ENCODE measurements around the gene HMGCR.

HMGCR gene

DNA sequence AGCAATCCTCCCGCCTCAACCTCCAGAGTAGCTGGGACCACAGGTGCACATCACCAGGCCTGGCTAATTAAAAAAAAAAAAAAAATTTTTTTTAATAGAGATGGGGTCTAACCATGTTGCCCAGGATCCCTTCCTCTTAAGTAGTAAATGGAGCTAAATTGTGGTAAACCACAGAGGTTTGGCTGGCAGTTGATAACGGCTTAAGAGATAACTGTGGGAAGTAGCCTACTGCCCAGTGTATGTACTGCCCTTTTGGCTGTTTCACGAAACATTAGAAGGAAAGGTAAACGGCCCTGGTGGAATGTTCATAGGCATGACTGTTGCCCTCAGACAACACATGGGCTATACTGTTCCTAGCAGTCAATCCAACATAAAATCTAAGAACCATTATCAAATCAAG lies 44.4 kb downstream of the HMGCR start:
- no peak for DNase-seq (ENCODE audit: low spot score)

DNA sequence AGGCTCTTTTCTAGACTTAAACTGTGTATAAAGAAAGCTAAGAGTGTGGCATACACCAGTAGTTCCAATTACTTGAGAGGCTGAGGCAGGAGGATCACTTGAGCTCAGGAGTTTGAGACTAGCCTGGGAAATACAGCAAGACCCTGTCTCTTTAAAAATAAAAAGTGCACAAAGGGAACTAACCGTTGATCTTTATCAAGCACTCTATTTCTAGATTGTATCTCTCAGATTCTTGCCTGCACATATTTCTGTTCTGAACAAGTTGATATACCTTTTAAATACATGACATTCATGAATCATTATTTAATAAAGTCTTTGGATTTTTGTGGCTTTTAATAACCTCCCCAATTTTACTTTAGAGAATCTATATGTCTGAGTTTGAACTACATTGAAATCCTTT lies 47.2 kb downstream of the HMGCR start:
- no peak for DNase-seq (ENCODE audit: low spot score)

- DNase-seq (ENCODE audit: low spot score): no peak
Measured at GRCh38 chr5:75387806-75388205, 50.8 kb downstream of the HMGCR start.

DNA sequence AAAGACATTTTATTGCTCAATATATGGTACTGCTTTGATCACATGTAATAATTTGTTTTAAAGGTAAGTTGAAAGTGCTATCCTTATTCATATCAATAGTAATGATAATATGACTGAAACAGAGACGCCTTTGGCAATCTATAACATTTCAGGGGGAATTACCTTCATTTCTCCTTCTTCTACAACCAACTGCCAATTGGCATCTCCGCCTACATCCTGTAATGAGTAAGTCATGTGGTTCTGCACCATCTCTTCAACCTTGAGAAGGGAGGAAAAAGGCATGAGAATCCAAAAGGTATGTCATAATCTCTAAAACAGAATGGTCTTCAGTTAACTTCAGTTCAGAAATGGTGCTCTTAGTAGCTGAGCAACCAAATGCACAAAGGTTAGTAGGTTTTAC lies 52.4 kb downstream of the HMGCR start:
- DNase-seq (ENCODE audit: low spot score): no peak

DNA sequence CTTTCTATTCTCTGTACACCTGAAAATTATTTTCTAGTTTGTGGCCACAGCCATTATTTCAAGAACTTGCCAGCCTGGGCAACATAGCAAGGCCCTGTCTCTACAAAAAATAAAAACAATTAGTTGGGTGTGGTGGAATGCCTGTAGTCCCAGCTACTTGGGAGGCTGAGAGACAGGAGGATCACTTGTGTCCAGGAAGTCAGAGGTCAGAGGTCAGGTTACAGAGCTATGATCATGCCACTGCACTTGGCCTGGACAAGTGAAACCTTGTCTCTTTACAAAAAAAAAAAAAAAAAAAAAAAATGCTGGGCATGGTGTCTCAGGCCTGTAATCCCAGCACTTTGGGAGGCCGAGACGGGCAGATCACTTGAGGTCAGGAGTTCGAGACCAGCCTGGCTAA lies 58.3 kb downstream of the HMGCR start:
- DNase-seq (ENCODE audit: low spot score): no peak

DNA sequence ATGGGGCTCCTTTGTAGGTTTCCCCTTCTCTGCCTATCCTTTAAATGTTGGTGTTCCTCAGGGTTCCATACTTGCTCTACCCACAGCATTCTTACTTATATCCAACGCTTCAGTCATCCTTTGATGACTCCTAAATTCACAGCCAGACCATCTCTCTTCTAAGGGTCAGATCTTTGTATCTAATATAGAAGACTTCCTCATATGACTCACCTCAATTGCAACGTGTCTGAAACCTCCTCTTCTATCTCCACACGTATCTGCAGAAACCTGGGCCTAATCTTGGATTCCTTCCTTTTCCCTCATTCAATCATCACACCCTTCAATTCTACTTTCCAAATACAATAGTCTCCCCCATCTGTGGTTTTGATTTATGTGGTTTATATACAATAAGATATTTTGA lies 68.3 kb downstream of the HMGCR start:
- DNase-seq (ENCODE audit: low spot score): no peak

Measured in D341Med (cell line).